Endothelial cell of umbilical vein (primary cell): ENCODE measurements around the gene CA14. TPM values are rescaled to one million over a fixed set of nuclear protein-coding genes. Genes with fewer than 3 reads are reported as not detected.

Source experiments
- BruUV-seq: library from RNA; stranded (reverse); fragments of 400-500 nt; replicated peaks from 2 replicates; lab custom pipeline; 2021; lab: Mats Ljungman, UMichigan
- CTCF ChIA-PET: fragments of 300-600, 350-600 bp; sonication (Branson Sonifier 250); formaldehyde crosslinking; loops from one replicate; lab custom pipeline; 2021; ENCODE audit warnings: antibody characterized with exemption, inconsistent platforms; lab: Charles Lee
- POLR2A ChIA-PET: fragments of 300-600, 350-600 bp; sonication (Branson Sonifier 250); formaldehyde crosslinking; loops from one replicate; lab custom pipeline; 2021; ENCODE audit warnings: antibody characterized with exemption, inconsistent platforms; lab: Charles Lee
- DNase-seq: peaks from one replicate; pipeline ENCODE4 v3.0.0-alpha.2; 2011; ENCODE audit warnings: low read depth, low spot score
- FAIRE-seq: peaks from 2 replicates; lab custom pipeline; 2011; peaks lifted over from hg19 to GRCh38; lab: Jason Lieb, UNC
- H2AFZ ChIP-seq: 2 replicates; pipeline ENCODE4 v1.6.0; 2012; ENCODE audit warnings: low read depth, low read length, control low read depth, inconsistent platforms
- H3K27ac ChIP-seq: 2 replicates; pipeline ENCODE4 v1.5.1; 2011; ENCODE audit warnings: low read depth, mild to moderate bottlenecking, control low read depth, low read length, moderate library complexity; ENCODE audit not compliant: insufficient read depth
- H3K27me3 ChIP-seq, 2 experiments: 2 replicates each; pipeline versions ENCODE4 v1.6.0 to v1.6.1; 2011; ENCODE audit warnings: low read length in 2 of 2, mixed read lengths in 1 of 2; ENCODE audit not compliant: control insufficient read depth in 2 of 2, insufficient read depth in 2 of 2
- H3K36me3 ChIP-seq, 2 experiments: 2 replicates in 1 of 2; 3 replicates in 1 of 2; pipeline ENCODE4 v1.5.1; 2011; ENCODE audit warnings: low read length in 2 of 2, mild to moderate bottlenecking in 1 of 2, moderate library complexity in 1 of 2; ENCODE audit not compliant: control insufficient read depth in 2 of 2, insufficient read depth in 2 of 2; ENCODE audit errors: extremely low read depth in 1 of 2
- H3K4me1 ChIP-seq: 3 replicates; pipeline ENCODE4 v1.5.1; 2011; ENCODE audit warnings: mild to moderate bottlenecking, low read length; ENCODE audit not compliant: control insufficient read depth, insufficient read depth; ENCODE audit errors: extremely low read depth
- H3K4me2 ChIP-seq: 2 replicates; pipeline ENCODE4 v1.6.1; 2011; ENCODE audit warnings: low read length, control low read depth, mixed read lengths; ENCODE audit not compliant: insufficient read depth
- H3K4me3 ChIP-seq, 3 experiments: fragments of 200-600 bp in 1 of 3; sonication (generic), shearing (Covaris generic) in 1 of 3; replicated peaks in 1 of 3; 2 replicates each; pipeline ENCODE4 v1.5.1; 2011 to 2016; ENCODE audit warnings: control low read depth in 3 of 3, low read length in 3 of 3, mild to moderate bottlenecking in 2 of 3, inconsistent platforms in 1 of 3, low read depth in 1 of 3, moderate library complexity in 1 of 3; ENCODE audit not compliant: insufficient read depth in 1 of 3
- H3K79me2 ChIP-seq: 2 replicates; pipeline ENCODE4 v1.6.0; 2012; ENCODE audit warnings: low read length, inconsistent platforms; ENCODE audit not compliant: control insufficient read depth, insufficient read depth
- H3K9ac ChIP-seq: replicated peaks from 2 replicates; pipeline ENCODE3; 2011; ENCODE audit warnings: low read length, control low read depth; ENCODE audit not compliant: insufficient read depth; ENCODE audit errors: extremely low read depth
- H3K9me1 ChIP-seq: replicated peaks from 3 replicates; pipeline ENCODE4 v1.6.0; 2011; ENCODE audit warnings: mild to moderate bottlenecking, low read length; ENCODE audit not compliant: control insufficient read depth, insufficient read depth; ENCODE audit errors: extremely low read depth
- H3K9me3 ChIP-seq: replicated peaks from 2 replicates; pipeline ENCODE4 v1.5.1; 2012; ENCODE audit warnings: low read length, inconsistent platforms; ENCODE audit not compliant: control insufficient read depth, insufficient read depth
- H4K20me1 ChIP-seq: replicated peaks from 2 replicates; pipeline ENCODE3; 2011; ENCODE audit warnings: mild to moderate bottlenecking, low read length; ENCODE audit not compliant: control insufficient read depth, insufficient read depth; ENCODE audit errors: extremely low read depth
- EZH2 ChIP-seq: IDR thresholded peaks from 2 replicates; pipeline ENCODE4 v1.6.1; 2012; ENCODE audit warnings: borderline replicate concordance, low read depth, mild to moderate bottlenecking, moderate library complexity, low read length, inconsistent platforms; ENCODE audit not compliant: severe bottlenecking
- FOS ChIP-seq: IDR thresholded peaks from 2 replicates; pipeline ENCODE4 v1.6.1; 2011; ENCODE audit warnings: mild to moderate bottlenecking, low read length, moderate library complexity, borderline replicate concordance; ENCODE audit not compliant: insufficient read depth
- GATA2 ChIP-seq: IDR thresholded peaks from 2 replicates; pipeline ENCODE4 v1.7.0; 2011; ENCODE audit warnings: low read depth, mild to moderate bottlenecking, moderate library complexity, mixed read lengths, low read length; ENCODE audit not compliant: insufficient read length, insufficient read depth
- JUN ChIP-seq: IDR thresholded peaks from 2 replicates; pipeline ENCODE4 v1.6.1; 2011; ENCODE audit warnings: borderline replicate concordance, low read depth; ENCODE audit not compliant: insufficient read length, insufficient read depth
- MAX ChIP-seq: IDR thresholded peaks from 2 replicates; pipeline ENCODE4 v1.6.1; 2011; ENCODE audit not compliant: insufficient read depth, insufficient read length
- MYC ChIP-seq: IDR thresholded peaks from one replicate; pipeline ENCODE4 v1.6.1; 2011; ENCODE audit warnings: mild to moderate bottlenecking, low read depth, low read length
- POLR2A ChIP-seq: IDR thresholded peaks from 2 replicates; pipeline ENCODE4 v1.6.1; 2012; ENCODE audit warnings: low read depth, mild to moderate bottlenecking, control low read depth, low read length
- POLR2AphosphoS5 ChIP-seq: IDR thresholded peaks from 2 replicates; pipeline ENCODE4 v1.6.1; 2012; ENCODE audit warnings: low read depth, mild to moderate bottlenecking, control low read depth, low read length, moderate library complexity; ENCODE audit not compliant: insufficient read depth
- dilution Hi-C: fragments of 300-500 bp; cut with MboI; formaldehyde crosslinking; loops from one replicate; pipeline ENCODE4 v1.15.0; 2019; ENCODE audit warnings: low sequenced_read_pairs; ENCODE audit not compliant: extremely low pct_ligation_motif_present
- intact Hi-C: fragments of 100-400 bp; cut with micrococcal nuclease; formaldehyde crosslinking; loops from one replicate; pipeline ENCODE4 v1.10.0; 2022
- polyA plus RNA-seq, 4 experiments: library from polyadenylated mRNA; depleted of rRNA in 3 of 4; stranded (reverse) in 3 of 4; unstranded in 1 of 4; fragments of >200 nt; gene quantifications; 2 replicates each; pipeline versions ENCODE4 v1.2.1 to v1.2.3, GENCODE V29; 2011 to 2012; ENCODE audit warnings: missing spikeins in 1 of 4
- total RNA-seq: library from RNA; stranded (reverse); gene quantifications from 2 replicates; pipeline ENCODE4 v1.2.3, GENCODE V29; 2021
- TF ChIP-seq, protein P1 (sequence below), 2 donors: IDR thresholded peaks; 1 replicate in 1 of 2; 2 replicates in 1 of 2; pipeline ENCODE4 v1.5.1; 2011; ENCODE audit warnings: low read length in 2 of 2, mild to moderate bottlenecking in 2 of 2, moderate library complexity in 2 of 2, control low read depth in 1 of 2, inconsistent platforms in 1 of 2, low read depth in 1 of 2; ENCODE audit not compliant: insufficient read depth in 1 of 2; ENCODE audit errors: extremely low read depth in 1 of 2

Gene CA14
- total and polyA plus RNA-seq, 2 donors (not counting 3 experiments of a cell fraction or from before 2014, with no cell fraction given): not detected

DNA sequence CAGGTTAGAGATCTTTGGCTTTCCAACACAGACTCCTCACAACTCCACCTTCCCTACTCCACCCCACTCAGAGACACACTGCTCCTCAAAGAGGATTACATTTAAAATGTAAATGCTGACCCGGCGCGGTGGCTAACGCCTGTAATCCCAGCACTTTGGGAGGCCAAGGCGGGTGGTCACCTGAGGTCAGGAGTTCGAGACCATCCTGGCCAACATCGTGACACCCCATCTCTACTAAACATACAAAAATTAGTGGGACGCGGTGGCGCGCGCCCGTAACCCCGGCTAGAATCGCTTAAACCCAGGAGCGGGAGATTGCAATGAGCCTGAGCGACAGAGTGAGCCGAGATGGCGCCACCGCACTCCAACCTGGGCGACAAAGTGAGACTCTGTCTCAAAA lies 19.8 kb upstream of the CA14 start:
- CTCF ChIA-PET: no interaction called here
- no peaks in the 10 kb centered on the region for H3K9me3 ChIP-seq
- BruUV-seq: no TSS peak

GRCh38 chr1:150243003-150243402 lies 14.6 kb upstream of the CA14 start:
- BruUV-seq: no TSS peak
- Histone ChIP-seq H4K20me1 (no peaks in the 10 kb centered on the region), H3K36me3 (no peaks in the 10 kb centered on the region), H3K9me3 (no peaks in the 10 kb centered on the region), H3K4me2 (no peak overlapping the region), H3K27me3 (peaks cover 0 to 2% of the 10 kb centered on the region in 2 experiments), H3K4me1 (no peaks in the 10 kb centered on the region), H3K9me1 (no peaks in the 10 kb centered on the region), H3K79me2 (no peaks in the 10 kb centered on the region), H3K9ac (no peak overlapping the region), H3K27ac (no peak overlapping the region), H2AFZ (no peak overlapping the region), H3K4me3 (no peak overlapping the region)
- CTCF ChIA-PET: no interaction called here
- intact Hi-C loops (no loop called here), dilution Hi-C loops (no loop called here)
- POLR2A ChIA-PET: no interaction called here
- no peak for DNase-seq
- TF ChIP-seq MAX: no peak
- no peak for TF ChIP-seq MYC
- TF ChIP-seq POLR2A: no peak
- TF ChIP-seq JUN: no peak
- no peak for TF ChIP-seq GATA2
- TF ChIP-seq FOS: no peak
- no peak for TF ChIP-seq EZH2
- no peak for TF ChIP-seq POLR2AphosphoS5
- TF ChIP-seq, protein P1, sequence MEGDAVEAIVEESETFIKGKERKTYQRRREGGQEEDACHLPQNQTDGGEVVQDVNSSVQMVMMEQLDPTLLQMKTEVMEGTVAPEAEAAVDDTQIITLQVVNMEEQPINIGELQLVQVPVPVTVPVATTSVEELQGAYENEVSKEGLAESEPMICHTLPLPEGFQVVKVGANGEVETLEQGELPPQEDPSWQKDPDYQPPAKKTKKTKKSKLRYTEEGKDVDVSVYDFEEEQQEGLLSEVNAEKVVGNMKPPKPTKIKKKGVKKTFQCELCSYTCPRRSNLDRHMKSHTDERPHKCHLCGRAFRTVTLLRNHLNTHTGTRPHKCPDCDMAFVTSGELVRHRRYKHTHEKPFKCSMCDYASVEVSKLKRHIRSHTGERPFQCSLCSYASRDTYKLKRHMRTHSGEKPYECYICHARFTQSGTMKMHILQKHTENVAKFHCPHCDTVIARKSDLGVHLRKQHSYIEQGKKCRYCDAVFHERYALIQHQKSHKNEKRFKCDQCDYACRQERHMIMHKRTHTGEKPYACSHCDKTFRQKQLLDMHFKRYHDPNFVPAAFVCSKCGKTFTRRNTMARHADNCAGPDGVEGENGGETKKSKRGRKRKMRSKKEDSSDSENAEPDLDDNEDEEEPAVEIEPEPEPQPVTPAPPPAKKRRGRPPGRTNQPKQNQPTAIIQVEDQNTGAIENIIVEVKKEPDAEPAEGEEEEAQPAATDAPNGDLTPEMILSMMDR (IDR thresholded peaks at IDR 0.05; ENCODE audit: extremely low read depth in 1 of 2, insufficient read depth in 1 of 2, low read depth in 1 of 2, low read length in 2 of 2): no peak
- no peak for FAIRE-seq

More for the DNA sequence above, 19.8 kb upstream of the CA14 start:
- no peak for DNase-seq
- no peaks in the 10 kb centered on the region for H4K20me1 ChIP-seq
- H3K4me2 ChIP-seq: no peak overlapping the region
- POLR2A ChIA-PET: no interaction called here
- H3K9me1 ChIP-seq: no peaks in the 10 kb centered on the region
- dilution Hi-C loops (no loop called here), intact Hi-C loops (loop anchor here (5.0 to 10.0 kb wide), 2 partner anchors 130 to 957 kb away; partner anchors contain the start of genes PIP5K1A and VPS72)
- no peak for TF ChIP-seq JUN
- no peak for TF ChIP-seq POLR2A
- no peaks in the 10 kb centered on the region for H3K27me3 ChIP-seq
- H3K4me1 ChIP-seq: peaks cover 11% of the 10 kb centered on the region
- no peak overlapping the region for H2AFZ ChIP-seq
- no peak overlapping the region for H3K9ac ChIP-seq
- no peak overlapping the region for H3K4me3 ChIP-seq
- no peak for FAIRE-seq
- no peak overlapping the region for H3K27ac ChIP-seq
- no peaks in the 10 kb centered on the region for H3K36me3 ChIP-seq
- H3K79me2 ChIP-seq: peaks cover 30% of the 10 kb centered on the region
